ENCODE data around the gene USP21. TPM values are rescaled to one million over a fixed set of nuclear protein-coding genes. Genes with fewer than 3 reads are reported as not detected.
A peak's percentile ranks its signal among the peaks of the same experiment; 100 is the strongest.

Gene USP21
- total and polyA plus RNA-seq, 12 donors = 8.8 to 24.0 (median 14.7) TPM

- DNase-seq (peak; percentile 47 to 88), ATAC-seq (peak; percentile 36 to 73 (median 54))
- no peaks in the 10 kb centered on the region for H3K27me3 ChIP-seq
- H3K36me3 ChIP-seq = peaks cover 0 to 37% (median 4%) of the 10 kb centered on the region in 9 donors
- H3K4me1 ChIP-seq = peaks cover 47 to 92% (median 80%) of the 10 kb centered on the region in 9 donors
- H3K4me3 ChIP-seq = peak overlapping the region; percentile 20 to 94 (median 85)
- H3K9me3 ChIP-seq = no peaks in the 10 kb centered on the region
- TF ChIP-seq CTCF (IDR thresholded peaks at IDR 0.05) = no peak
- H3K27ac ChIP-seq = peak overlapping the region; percentile 93 to 100 (median 98)
- intact Hi-C loops (cut with DNase I) = no loop called here
- WGBS, 2 donors = 31 to 51% methylated on average over 13 of the region's 13 CpGs
These were observed 41.9 kb downstream of the USP21 start for GRCh38 chr1:161200992-161201835.

- Histone ChIP-seq H3K4me3 (peak within 1 kb of the TSS; percentile 72 to 94 (median 85)), H3K36me3 (peaks cover 0 to 38% (median 13%) of the 10 kb centered on the region in 9 donors), H3K9me3 (no peaks in the 10 kb centered on the region), H3K27me3 (no peaks in the 10 kb centered on the region), H3K4me1 (peaks cover 48 to 92% (median 85%) of the 10 kb centered on the region in 9 donors), H3K27ac (peak within 1 kb of the TSS; percentile 93 to 100 (median 98))
- ATAC-seq (peak; percentile 79 to 91 (median 88)), DNase-seq (peak; percentile 95 to 99)
- intact Hi-C loops (cut with DNase I) = loop anchor here in 2 of 10 donors (1.0 to 2.0 kb wide), 3 partner anchors 24 to 69 kb away; partner anchors contain the start of genes TOMM40L (in 2 of the 2) and DEDD (in 1 of the 2)
- TF ChIP-seq CTCF (IDR thresholded peaks at IDR 0.05) = peak in 2 of 9 donors; percentile 10 to 21
- WGBS, 2 donors = 1% methylated on average over 53 of the region's 53 CpGs
These were observed 42.8 kb downstream of the USP21 start, which contains the start of gene NDUFS2 for GRCh38 chr1:161201836-161202712. NDUFS2 (plus strand) TSS chr1:161202367; CDS start chr1:161202386, 19 bp downstream.

GRCh38 chr1:161206411-161207140 is 47.3 kb downstream of the USP21 start:
- H3K27me3 ChIP-seq = no peaks in the 10 kb centered on the region
- peak in 6 of 8 donors; percentile 1 to 30 (median 12) for ATAC-seq
- H3K4me1 ChIP-seq = peaks cover 15 to 82% (median 66%) of the 10 kb centered on the region in 9 donors
- intact Hi-C loops (cut with DNase I) = loop anchor here in 2 of 10 donors (5.0 kb wide), 1 partner anchor 176 kb away; no protein-coding TSS in a partner anchor
- H3K9me3 ChIP-seq = no peaks in the 10 kb centered on the region
- peak in 1 of 2 donors; percentile 74 for DNase-seq
- peak overlapping the region; percentile 67 to 100 (median 83) for H3K27ac ChIP-seq
- no peak for TF ChIP-seq CTCF (IDR thresholded peaks at IDR 0.05)
- no peak overlapping the region for H3K4me3 ChIP-seq
- WGBS, 2 donors = 65 to 72% methylated on average over 12 of the region's 12 CpGs
- peaks cover 0 to 83% (median 48%) of the 10 kb centered on the region in 9 donors for H3K36me3 ChIP-seq
